Aorta (tissue), 5 donors: Measurements from ENCODE around the gene TRAP1. TPM values are rescaled to one million over a fixed set of nuclear protein-coding genes. Genes with fewer than 3 reads are reported as not detected.

Experiments
- ATAC-seq: fragments of 200-7000 bp; cut with Tn5 transposase; one replicate; pipeline ENCODE4 v1.9.1; 2022; ENCODE audit warnings: moderate library complexity; ENCODE audit not compliant: low FRiP score
- DNase-seq, 2 donors: peaks; one replicate each; pipeline ENCODE4 v3.0.0-alpha.2; 2020
- H3K27ac ChIP-seq, 2 donors: one replicate each; pipeline ENCODE4 v1.5.1; 2013; ENCODE audit warnings: low read length in 2 of 2, mild to moderate bottlenecking in 2 of 2, moderate library complexity in 2 of 2, control low read depth in 1 of 2, inconsistent platforms in 1 of 2, low read depth in 1 of 2
- H3K27me3 ChIP-seq, 2 donors: one replicate each; pipeline ENCODE4 v1.6.1; 2013; ENCODE audit warnings: control low read depth in 1 of 2, low read length in 1 of 2, mild to moderate bottlenecking in 1 of 2, moderate library complexity in 1 of 2; ENCODE audit not compliant: insufficient read depth in 2 of 2, control insufficient read depth in 1 of 2
- H3K36me3 ChIP-seq, 2 donors: one replicate each; pipeline ENCODE4 v1.6.1; 2013; ENCODE audit warnings: control low read depth in 1 of 2, low read length in 1 of 2, mild to moderate bottlenecking in 1 of 2; ENCODE audit not compliant: insufficient read depth in 2 of 2, control insufficient read depth in 1 of 2
- H3K4me1 ChIP-seq, 2 donors: one replicate each; pipeline ENCODE4 v1.6.1; 2013; ENCODE audit warnings: low read length in 2 of 2, control low read depth in 1 of 2, mild to moderate bottlenecking in 1 of 2, moderate library complexity in 1 of 2; ENCODE audit not compliant: insufficient read depth in 2 of 2, control insufficient read depth in 1 of 2
- H3K4me3 ChIP-seq, 2 donors: one replicate each; pipeline ENCODE4 v1.5.1; 2013; ENCODE audit warnings: low read length in 2 of 2, control low read depth in 1 of 2, mild to moderate bottlenecking in 1 of 2
- H3K9me3 ChIP-seq: one replicate; pipeline ENCODE4 v1.6.1; 2013; ENCODE audit warnings: mild to moderate bottlenecking, low read length; ENCODE audit not compliant: control insufficient read depth
- WGBS, 2 donors: extraction: QIAGEN DNeasy Blood & Tissue Kit; methylation state at CpG; one replicate each; pipeline ENCODE4 v1.1.7; 2013; 5-methylcytosine and 5-hydroxymethylcytosine counted together
- intact Hi-C, 2 donors: fragments of 100-400 bp; cut with DNase I; formaldehyde crosslinking; loops; one replicate each; pipeline versions ENCODE4 v1.14.2 to v1.15.0; 2022
- polyA plus RNA-seq, 2 donors: library from polyadenylated mRNA; stranded (reverse); fragments of 200-250 nt; gene quantifications; one replicate each; pipeline ENCODE4 v1.2.3, GENCODE V29; 2013
- total RNA-seq, 2 donors: library from RNA; stranded (reverse); fragmentation: NEBNext Ultra II Directional; extraction: Animal tissue kit (Norgen Biotek cat#: 25700); gene quantifications; one replicate each; pipeline ENCODE4 v1.2.1, GENCODE V29; 2021
- donor health status: healthy with polysubstance abuse.
- donor health status: Bipolar disorder and iron deficiency.
- donor health status: DM: no; HTN: no; CAD: no.
- donor health status: DM: no; HTN: no; CAD: no.
- donor health status: DM: yes; HTN: yes; CAD: no.

Gene TRAP1
- total and polyA plus RNA-seq, 4 donors, result 19.2 to 183 (median 58.6) TPM

DNA sequence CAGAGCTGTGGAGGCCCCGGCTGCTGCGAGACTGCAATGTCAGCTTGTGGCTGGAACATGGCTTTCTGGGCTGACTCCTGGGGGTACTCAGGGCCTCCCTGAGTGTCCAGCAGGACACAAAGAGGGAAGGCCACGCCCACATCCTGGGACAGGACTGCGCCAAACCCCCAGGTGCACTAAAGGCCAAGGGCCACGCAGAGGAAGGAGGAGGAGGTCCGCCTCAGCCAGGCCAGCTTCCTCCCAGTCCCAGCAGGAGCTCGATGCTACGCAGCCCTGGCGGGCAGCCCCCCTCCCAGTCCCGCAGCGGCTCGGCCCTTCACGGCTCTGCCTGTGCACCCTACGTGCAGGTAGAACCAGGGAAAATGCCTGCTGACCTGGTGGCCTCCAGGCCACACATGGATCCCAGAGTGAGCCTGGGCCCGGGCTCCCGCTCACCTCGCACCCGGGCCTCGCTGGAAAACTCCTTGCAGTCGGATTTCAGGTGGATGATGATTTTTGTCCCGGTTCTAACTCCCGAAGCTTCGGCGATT, 41.7 kb downstream of the TRAP1 start:
- Histone ChIP-seq H3K36me3 (no peaks in the 10 kb centered on the region), H3K27ac (no peak overlapping the region), H3K27me3 (no peaks in the 10 kb centered on the region), H3K9me3 (no peaks in the 10 kb centered on the region), H3K4me3 (no peak overlapping the region), H3K4me1 (no peaks in the 10 kb centered on the region)
- intact Hi-C loops, result no loop called here
- WGBS, 2 donors, result 92 to 95% methylated on average over 24 of the region's 24 CpGs
- peak in 1 of 2 donors; percentile 21 for DNase-seq
- ATAC-seq, result no peak

DNA sequence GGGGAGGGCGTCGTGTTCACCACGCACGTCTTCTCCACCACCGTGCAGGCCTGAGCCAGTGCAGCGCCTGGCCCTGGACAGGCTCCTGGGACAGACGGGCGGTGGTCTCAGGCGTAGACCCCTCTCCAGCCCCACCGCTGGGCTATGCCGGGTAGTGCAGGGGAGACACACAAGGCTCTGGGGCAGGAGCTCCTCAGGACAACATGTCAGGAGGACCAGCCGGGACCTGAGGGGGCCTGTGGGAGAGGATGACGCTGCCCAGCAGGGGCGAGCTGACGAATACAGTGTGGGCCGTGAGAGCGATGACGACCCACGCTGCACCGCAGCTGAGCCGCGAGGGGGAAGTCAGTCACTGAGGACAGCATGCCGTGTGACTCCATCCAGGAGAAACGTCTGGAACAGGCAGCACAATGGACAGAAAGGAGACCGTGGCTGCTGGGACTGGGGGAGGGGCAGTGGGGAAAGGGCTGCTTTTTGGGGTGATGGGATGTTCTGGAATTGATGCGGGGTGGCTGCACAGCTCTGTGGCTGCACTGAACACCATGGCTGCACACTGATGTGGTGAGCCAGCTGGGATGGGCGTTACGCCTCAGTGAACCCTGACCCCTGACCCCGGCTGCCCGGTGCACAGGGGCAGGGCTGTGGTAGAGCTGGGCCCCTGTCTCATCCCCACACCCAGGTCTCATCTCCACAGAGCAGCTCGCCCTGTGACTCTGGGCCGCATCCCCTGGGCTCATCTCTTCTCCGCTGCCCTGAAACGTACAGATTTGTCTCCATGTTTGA, 42.6 kb downstream of the TRAP1 start:
- ATAC-seq (no peak), DNase-seq (peak in 1 of 2 donors; percentile 15)
- Histone ChIP-seq H3K4me3 (no peak overlapping the region), H3K4me1 (no peaks in the 10 kb centered on the region), H3K9me3 (no peaks in the 10 kb centered on the region), H3K27ac (no peak overlapping the region), H3K27me3 (no peaks in the 10 kb centered on the region), H3K36me3 (no peaks in the 10 kb centered on the region)
- 88 to 89% methylated on average over 34 of the region's 34 CpGs for WGBS, 2 donors
- intact Hi-C loops, result no loop called here

DNA sequence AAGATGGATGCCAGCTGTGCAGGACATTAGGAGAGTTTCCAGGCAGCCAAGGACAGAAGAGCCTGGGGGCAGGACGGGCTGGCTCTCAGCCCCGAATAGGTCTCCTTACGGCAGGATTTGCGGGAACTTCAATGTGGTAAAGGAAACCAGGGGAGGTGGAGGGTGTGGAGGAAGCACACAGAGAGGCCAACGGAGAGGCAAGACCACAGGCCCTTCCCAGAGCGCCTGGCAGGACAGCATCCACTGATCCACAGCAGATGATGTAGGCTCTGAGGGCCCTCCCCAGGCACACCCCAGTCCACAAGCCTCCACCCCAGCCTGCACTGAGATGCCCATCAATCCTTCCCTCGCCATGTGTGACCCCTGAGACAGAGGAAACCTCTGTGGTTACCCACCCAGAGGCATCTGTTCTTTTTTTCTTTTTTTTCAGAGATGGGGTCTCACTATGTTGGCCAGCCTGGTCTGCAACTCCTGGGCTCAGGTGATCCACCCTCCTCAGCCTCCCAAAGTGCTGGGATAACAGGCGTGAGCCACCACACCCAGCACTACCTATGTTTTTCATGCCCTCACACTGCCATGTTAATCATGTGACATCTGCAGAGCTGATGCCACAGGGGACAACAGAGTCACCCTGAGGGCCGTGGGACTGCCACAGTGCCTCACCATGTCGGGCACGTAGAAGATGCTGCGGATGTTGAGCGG, 43.5 kb downstream of the TRAP1 start:
- Histone ChIP-seq H3K36me3 (no peaks in the 10 kb centered on the region), H3K4me3 (no peak overlapping the region), H3K27ac (no peak overlapping the region), H3K4me1 (no peaks in the 10 kb centered on the region), H3K9me3 (no peaks in the 10 kb centered on the region), H3K27me3 (no peaks in the 10 kb centered on the region)
- DNase-seq (peak in 1 of 2 donors; percentile 58), ATAC-seq (no peak)
- intact Hi-C loops, result no loop called here
- 90 to 94% methylated on average over 13 of the region's 13 CpGs for WGBS, 2 donors

DNA sequence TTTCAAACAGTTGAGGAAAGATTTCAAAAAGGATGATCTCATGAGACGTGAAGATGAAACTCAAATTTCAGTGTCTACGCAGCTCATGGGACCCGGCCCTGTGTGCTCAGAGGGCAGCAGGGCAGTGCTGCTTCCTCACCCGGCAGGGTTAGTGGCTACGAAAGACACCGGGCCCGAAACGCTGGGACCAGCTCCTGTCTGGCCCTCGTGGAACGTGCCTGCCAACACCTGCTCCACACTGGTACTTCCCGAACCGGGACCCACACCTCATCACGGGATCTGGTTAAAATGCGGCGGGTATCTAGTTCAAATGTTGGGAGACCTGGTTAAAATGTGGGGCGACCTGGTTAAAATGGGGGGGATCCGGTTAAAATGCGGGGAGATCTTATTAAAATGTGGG, 44.1 kb downstream of the TRAP1 start:
- no peaks in the 10 kb centered on the region for H3K9me3 ChIP-seq
- ATAC-seq (no peak), DNase-seq (peak; percentile 43 to 64)
- 95% methylated on average over 18 of the region's 18 CpGs for WGBS, 2 donors
- intact Hi-C loops, result no loop called here
- H3K27me3 ChIP-seq, result no peaks in the 10 kb centered on the region
- no peak overlapping the region for H3K27ac ChIP-seq
- H3K4me3 ChIP-seq, result no peak overlapping the region
- no peaks in the 10 kb centered on the region for H3K4me1 ChIP-seq
- H3K36me3 ChIP-seq, result peaks cover 0 to 1% of the 10 kb centered on the region in 2 donors

DNA sequence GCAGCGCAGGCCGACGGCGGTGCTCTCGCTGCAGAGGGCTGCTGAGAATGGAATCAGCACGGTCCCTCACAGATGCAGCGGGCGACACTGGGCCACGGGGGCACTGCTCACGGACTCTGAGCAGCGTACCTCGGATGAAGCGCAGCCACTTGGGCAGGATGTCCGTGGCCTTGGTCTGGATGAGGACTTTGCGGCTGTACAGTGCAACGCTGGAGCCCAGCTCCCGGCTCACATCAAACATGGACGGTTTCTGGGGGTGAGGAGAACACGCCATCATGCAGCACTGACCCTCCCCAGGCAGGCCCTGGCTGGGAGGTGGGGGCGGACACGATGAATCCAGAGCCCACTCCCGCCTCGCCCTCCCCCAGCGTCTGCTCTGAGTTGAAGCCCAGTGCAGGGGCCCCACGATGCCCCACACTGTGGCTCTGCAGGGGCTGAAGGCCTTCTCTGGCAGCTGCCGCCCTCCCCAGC, 44.7 kb downstream of the TRAP1 start:
- no peaks in the 10 kb centered on the region for H3K27me3 ChIP-seq
- ATAC-seq (no peak), DNase-seq (peak; percentile 43 to 73)
- H3K9me3 ChIP-seq, result no peaks in the 10 kb centered on the region
- intact Hi-C loops, result no loop called here
- no peaks in the 10 kb centered on the region for H3K4me1 ChIP-seq
- H3K27ac ChIP-seq, result no peak overlapping the region
- peaks cover 0 to 1% of the 10 kb centered on the region in 2 donors for H3K36me3 ChIP-seq
- H3K4me3 ChIP-seq, result no peak overlapping the region
- WGBS, 2 donors, result 95 to 96% methylated on average over 26 of the region's 26 CpGs

DNA sequence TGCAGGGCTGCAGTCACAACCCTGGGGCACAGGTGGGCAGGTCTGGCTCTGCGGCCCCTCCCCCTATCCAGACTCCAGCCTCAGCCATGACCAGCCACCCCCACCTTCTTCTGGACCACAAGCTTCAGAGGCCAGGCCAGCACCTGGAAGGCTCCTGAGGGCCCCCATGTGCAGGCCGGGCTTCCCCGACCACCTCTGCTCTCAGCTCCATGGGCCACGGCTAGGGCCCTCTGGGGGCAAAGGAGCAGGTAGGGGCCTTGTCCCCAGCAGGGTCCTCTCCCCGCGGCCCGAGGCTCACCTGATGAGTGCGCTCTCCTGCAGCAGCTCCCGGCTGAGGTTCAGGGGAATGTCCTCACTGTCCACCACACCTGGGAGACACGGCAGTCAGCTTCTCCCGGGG, 45.9 kb downstream of the TRAP1 start:
- Histone ChIP-seq H3K27me3 (no peaks in the 10 kb centered on the region), H3K4me3 (no peak overlapping the region), H3K4me1 (no peaks in the 10 kb centered on the region), H3K9me3 (no peaks in the 10 kb centered on the region), H3K27ac (no peak overlapping the region), H3K36me3 (peaks cover 0 to 1% of the 10 kb centered on the region in 2 donors)
- DNase-seq (peak; percentile 35 to 66), ATAC-seq (no peak)
- 92 to 96% methylated on average over 11 of the region's 11 CpGs for whole genome bisulfite sequencing, 2 donors
- intact Hi-C loops, result no loop called here

DNA sequence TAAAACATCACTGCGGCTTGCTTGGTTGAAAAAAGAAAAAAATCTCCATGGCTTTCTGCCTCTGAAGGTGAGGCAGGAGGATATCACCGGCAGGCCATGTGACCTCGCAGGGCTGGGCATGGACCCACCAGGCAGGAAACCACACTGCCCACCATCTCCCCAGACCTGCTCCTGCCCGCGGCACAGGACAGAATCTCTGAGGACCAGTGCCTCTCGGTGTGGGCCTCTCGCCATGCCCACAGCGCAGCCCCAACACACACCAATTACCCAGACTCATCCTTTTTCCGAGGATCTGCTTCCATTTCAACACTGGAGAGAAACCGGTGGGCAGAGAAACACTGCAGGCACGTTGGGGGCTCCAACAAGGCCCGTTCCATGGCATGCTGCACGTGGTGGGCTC, 46.6 kb downstream of the TRAP1 start:
- 92 to 94% methylated on average over 13 of the region's 13 CpGs for WGBS, 2 donors

DNA sequence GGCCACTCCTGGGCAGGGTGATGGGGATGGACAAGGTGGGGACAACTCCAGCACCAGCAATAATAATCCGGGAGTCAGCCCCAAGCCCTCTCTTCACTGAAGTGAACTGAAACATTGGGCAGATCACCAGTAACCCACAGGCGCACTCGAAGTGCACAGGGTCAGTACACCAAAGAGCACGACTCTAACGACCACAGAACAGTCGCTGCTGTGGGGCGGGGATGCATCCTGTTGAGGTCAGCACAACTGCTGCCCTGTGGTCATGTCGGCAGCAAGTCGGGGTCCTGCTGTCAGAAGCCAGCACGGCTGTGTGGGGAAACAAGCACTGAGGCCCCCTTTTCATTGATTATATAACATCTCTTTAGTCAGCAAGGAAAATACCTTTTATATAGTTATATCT, 48.2 kb downstream of the TRAP1 start:
- H3K27ac ChIP-seq, result no peak overlapping the region
- DNase-seq (peak in 1 of 2 donors; percentile 5), ATAC-seq (no peak)
- intact Hi-C loops, result no loop called here
- WGBS, 2 donors, result 91 to 95% methylated on average over 10 of the region's 10 CpGs
- no peaks in the 10 kb centered on the region for H3K9me3 ChIP-seq
- H3K36me3 ChIP-seq, result peaks cover 0 to 1% of the 10 kb centered on the region in 2 donors
- no peaks in the 10 kb centered on the region for H3K27me3 ChIP-seq
- H3K4me3 ChIP-seq, result no peak overlapping the region
- H3K4me1 ChIP-seq, result no peaks in the 10 kb centered on the region

More for the DNA sequence above, 46.6 kb downstream of the TRAP1 start:
- DNase-seq (peak; percentile 23 to 24), ATAC-seq (no peak)
- Histone ChIP-seq H3K27me3 (no peaks in the 10 kb centered on the region), H3K9me3 (no peaks in the 10 kb centered on the region), H3K27ac (no peak overlapping the region), H3K4me1 (no peaks in the 10 kb centered on the region), H3K36me3 (peaks cover 0 to 1% of the 10 kb centered on the region in 2 donors), H3K4me3 (no peak overlapping the region)
- intact Hi-C loops, result no loop called here
